ENCODE results near the gene B3GNT5. TPM values are rescaled to one million over a fixed set of nuclear protein-coding genes. Genes with fewer than 3 reads are reported as not detected.
A peak's percentile ranks its signal among the peaks of the same experiment; 100 is the strongest.

B3GNT5 gene
- total and polyA plus RNA-seq, 12 donors = 0.18 to 3.6 (median 2.6) TPM

DNA sequence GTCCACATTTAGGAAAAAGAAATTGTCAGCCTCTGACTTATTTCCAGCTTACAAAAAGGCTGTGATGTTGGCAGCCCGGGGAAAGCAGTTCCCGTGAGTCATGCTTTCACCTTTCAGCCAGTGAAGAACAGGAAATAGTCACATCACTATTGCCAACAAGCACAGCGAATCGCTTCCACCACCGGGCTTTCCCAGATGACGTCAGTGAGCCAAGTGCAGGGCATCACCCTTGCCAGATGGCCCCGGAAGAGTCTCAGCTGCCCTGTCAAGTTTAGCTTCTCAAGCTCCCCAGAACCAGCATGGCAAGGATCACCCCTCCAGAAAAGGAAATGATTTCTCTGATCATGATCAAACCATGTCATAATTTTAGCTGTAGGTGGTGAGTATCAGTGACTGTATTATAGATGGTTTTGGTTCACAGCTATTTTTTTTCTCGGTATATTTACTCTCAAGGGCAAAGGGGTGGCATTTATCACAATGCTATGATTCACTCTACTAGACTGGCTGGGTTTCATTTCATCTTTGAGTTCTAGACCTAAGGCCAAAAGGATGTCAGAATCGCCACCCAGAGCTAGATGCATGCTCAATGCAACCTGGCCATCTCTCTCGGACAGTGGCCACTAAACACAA lies 32.9 kb downstream of the B3GNT5 start:
- no peaks in the 10 kb centered on the region for H3K36me3 ChIP-seq (replicated peaks in 1 of 2)
- H3K4me3 ChIP-seq = no peak overlapping the region
- intact Hi-C loops (cut with DNase I) = no loop called here

DNA sequence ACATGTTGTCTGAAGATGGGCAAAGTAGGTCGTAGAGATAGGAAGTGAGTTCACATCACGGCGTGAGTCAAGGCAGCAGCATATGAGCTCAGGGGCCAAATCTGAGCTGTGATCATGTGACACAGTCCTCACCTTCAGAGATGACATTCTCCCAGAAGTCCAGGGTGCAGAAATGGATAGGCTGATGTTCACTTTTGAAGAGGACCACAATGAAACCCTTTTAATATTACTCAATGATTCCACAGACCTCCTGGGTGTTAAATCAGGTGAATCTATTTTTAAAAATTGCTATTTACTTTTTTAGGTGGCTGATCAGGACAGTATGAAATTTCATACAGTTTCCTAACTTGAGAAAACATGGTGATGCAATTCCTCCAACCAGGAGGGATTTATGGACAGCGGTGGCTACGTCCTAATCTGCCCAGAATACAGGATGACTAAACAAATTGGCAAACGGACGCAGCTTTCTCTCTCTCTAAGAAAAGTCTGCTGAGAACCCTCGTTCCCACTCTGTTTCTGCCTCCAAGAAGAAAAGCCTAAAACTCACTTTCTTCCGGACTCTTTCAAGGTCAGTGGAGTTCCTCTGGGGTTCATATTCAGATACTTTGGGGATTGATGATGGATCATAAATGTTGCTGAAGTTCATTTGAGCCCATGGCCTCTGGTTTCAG lies 34.4 kb downstream of the B3GNT5 start:
- Histone ChIP-seq H3K4me1 (replicated peaks in 1 of 2) (peaks cover 0 to 27% of the 10 kb centered on the region in 2 donors), H3K27me3 (no peaks in the 10 kb centered on the region), H3K4me3 (no peak overlapping the region), H3K27ac (peak overlapping the region; percentile 75 to 97 (median 86)), H3K9me3 (replicated peaks in 1 of 3) (no peaks in the 10 kb centered on the region), H3K36me3 (replicated peaks in 1 of 2) (no peaks in the 10 kb centered on the region)
- WGBS, 4 donors = 37 to 54% (median 45%) methylated on average over 9 of the region's 9 CpGs
- no peak for TF ChIP-seq POLR2A (IDR thresholded peaks at IDR 0.05)
- no peak for TF ChIP-seq CTCF (IDR thresholded peaks at IDR 0.05)
- peak; percentile 52 to 79 (median 76) for DNase-seq
- intact Hi-C loops (cut with DNase I) = no loop called here

More for the DNA sequence above, 32.9 kb downstream of the B3GNT5 start:
- Histone ChIP-seq H3K4me1 (replicated peaks in 1 of 2) (peaks cover 0 to 27% of the 10 kb centered on the region in 2 donors), H3K9me3 (replicated peaks in 1 of 3) (no peaks in the 10 kb centered on the region), H3K27me3 (no peaks in the 10 kb centered on the region), H3K27ac (peak overlapping the region; percentile 75 to 97 (median 86))
- 9 to 21% (median 11%) methylated on average over 8 to 10 of the region's 10 CpGs for WGBS, 4 donors
- DNase-seq = peak; percentile 87 to 98 (median 93)
- TF ChIP-seq POLR2A (IDR thresholded peaks at IDR 0.05) (no peak), CTCF (IDR thresholded peaks at IDR 0.05) (no peak)

- H3K36me3 ChIP-seq (replicated peaks in 1 of 2) = no peaks in the 10 kb centered on the region
- 90 to 96% (median 93%) methylated on average over 2 of the region's 2 CpGs for WGBS, 4 donors
- intact Hi-C loops (cut with DNase I) = no loop called here
- H3K9me3 ChIP-seq (replicated peaks in 1 of 3) = no peaks in the 10 kb centered on the region
- no peak for DNase-seq
- H3K4me3 ChIP-seq = no peak overlapping the region
- no peaks in the 10 kb centered on the region for H3K27me3 ChIP-seq
- TF ChIP-seq POLR2A (IDR thresholded peaks at IDR 0.05) = no peak
- TF ChIP-seq CTCF (IDR thresholded peaks at IDR 0.05) = no peak
- H3K4me1 ChIP-seq (replicated peaks in 1 of 2) = peaks cover 0 to 27% of the 10 kb centered on the region in 2 donors
- peak overlapping the region in 3 of 5 donors; percentile 59 to 86 (median 75) for H3K27ac ChIP-seq
Measured at GRCh38 chr3:183288117-183288516, 35.1 kb downstream of the B3GNT5 start.

- H3K27me3 ChIP-seq = no peaks in the 10 kb centered on the region
- TF ChIP-seq POLR2A (IDR thresholded peaks at IDR 0.05) = no peak
- TF ChIP-seq CTCF (IDR thresholded peaks at IDR 0.05) = no peak
- peaks cover 0 to 4% of the 10 kb centered on the region in 2 donors for H3K36me3 ChIP-seq (replicated peaks in 1 of 2)
- no peaks in the 10 kb centered on the region for H3K9me3 ChIP-seq (replicated peaks in 1 of 3)
- intact Hi-C loops (cut with DNase I) = no loop called here
- DNase-seq = no peak
- no peak overlapping the region for H3K27ac ChIP-seq
- H3K4me1 ChIP-seq (replicated peaks in 1 of 2) = peaks cover 0 to 28% of the 10 kb centered on the region in 2 donors
- WGBS, 4 donors = 64 to 100% (median 97%) methylated on average over 2 of the region's 2 CpGs
- no peak overlapping the region for H3K4me3 ChIP-seq
Measured at GRCh38 chr3:183290216-183290615, 37.2 kb downstream of the B3GNT5 start.

All from adrenal gland (tissue), 12 donors.